Body of pancreas (tissue), 4 donors: ENCODE results near the gene GNAT1. TPM values are rescaled to one million over a fixed set of nuclear protein-coding genes. Genes with fewer than 3 reads are reported as not detected.
A peak's percentile ranks its signal among the peaks of the same experiment; 100 is the strongest.

Experiments used
- ATAC-seq: fragments of 150-250 bp; one replicate; pipeline ENCODE4 v1.9.1; 2016
- DNase-seq, 4 donors: peaks; one replicate each; pipeline ENCODE4 v3.0.0-alpha.2; 2019
- H3K27ac ChIP-seq, 4 donors: fragments of 200-600 bp; sonication (generic); 1 replicate in 3 of 4; 2 replicates in 1 of 4; pipeline versions ENCODE4 v1.5.1 to v1.6.1; 2016 to 2019; ENCODE audit warnings: mild to moderate bottlenecking in 1 of 4, mixed read lengths in 1 of 4, moderate library complexity in 1 of 4
- H3K27me3 ChIP-seq, 2 donors: fragments of 200-600 bp; sonication (generic); one replicate each; pipeline ENCODE4 v1.6.0; 2016; ENCODE audit warnings: mild to moderate bottlenecking in 1 of 2
- H3K36me3 ChIP-seq, 2 donors: fragments of 200-600 bp; sonication (generic); replicated peaks in 1 of 2; 2 replicates each; pipeline ENCODE4 v1.5.1; 2016; ENCODE audit warnings: low read depth in 2 of 2; ENCODE audit not compliant: insufficient read depth in 1 of 2
- H3K4me1 ChIP-seq: fragments of 200-600 bp; sonication (generic); one replicate; pipeline ENCODE4 v1.6.0; 2016
- H3K4me3 ChIP-seq, 2 donors: fragments of 200-600 bp; sonication (generic); 1 replicate in 1 of 2; 2 replicates in 1 of 2; pipeline ENCODE4 v1.5.1; 2016 to 2019
- H3K9me3 ChIP-seq, 3 donors: fragments of 200-600 bp; sonication (generic); 1 replicate in 2 of 3; 2 replicates in 1 of 3; pipeline ENCODE4 v1.5.1; 2016
- POLR2A ChIP-seq, 3 donors: fragments of 450-650 bp; IDR thresholded peaks; one replicate each; pipeline ENCODE4 v1.6.1; 2016; ENCODE audit warnings: antibody characterized with exemption in 3 of 3, mild to moderate bottlenecking in 2 of 3
- WGBS, 2 donors: methylation state at CpG; one replicate each; pipeline ENCODE4 v1.1.5; 2017; 5-methylcytosine and 5-hydroxymethylcytosine counted together
- intact Hi-C: fragments of 100-400 bp; cut with DNase I; formaldehyde crosslinking; loops from one replicate; pipeline ENCODE4 v1.15.1; 2023
- total RNA-seq, 2 donors: library from RNA; depleted of rRNA; stranded (reverse); fragments of >200 nt; gene quantifications; one replicate each; pipeline ENCODE4 v1.1.0, GENCODE V29; 2016
- TF ChIP-seq, protein P1 (sequence below), 7 experiments: fragments of 450-650 bp in 4 of 7; fragments of 200-600 bp in 3 of 7; sonication (generic) in 3 of 7; IDR thresholded peaks; one replicate each; pipeline ENCODE4 v1.5.1; 2016 to 2019; ENCODE audit warnings: antibody characterized with exemption in 7 of 7

The GNAT1 gene
- total RNA-seq, 2 donors from 2014 or later: not detected

DNA sequence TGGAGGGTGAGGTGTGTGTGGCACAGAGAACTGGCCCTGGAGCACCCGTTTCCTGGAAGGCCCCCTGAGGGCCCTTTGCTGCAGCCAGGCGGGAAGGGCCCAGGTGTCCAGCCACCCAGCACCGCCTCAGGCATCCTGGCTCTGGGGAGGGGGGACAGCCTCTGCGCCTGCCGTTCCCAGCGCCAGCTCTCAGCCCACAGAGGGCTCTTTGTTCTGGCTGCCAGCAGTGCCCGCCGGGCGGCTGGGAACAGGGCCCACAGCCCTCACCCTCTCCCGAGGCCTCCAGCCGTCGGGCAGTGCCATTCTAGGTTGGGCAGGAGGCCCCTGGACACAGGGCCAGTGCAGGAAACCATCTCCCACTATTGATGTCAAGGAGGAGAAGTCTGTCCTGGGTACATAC is 22.0 kb downstream of the GNAT1 start:
- Histone ChIP-seq H3K27me3 (no peaks in the 10 kb centered on the region), H3K9me3 (no peaks in the 10 kb centered on the region), H3K4me3 (no peak overlapping the region), H3K4me1 (peaks cover 57% of the 10 kb centered on the region), H3K27ac (peak overlapping the region; percentile 18 to 88 (median 84)), H3K36me3 (peaks cover 0 to 8% of the 10 kb centered on the region in 2 donors)
- TF ChIP-seq, protein P1, sequence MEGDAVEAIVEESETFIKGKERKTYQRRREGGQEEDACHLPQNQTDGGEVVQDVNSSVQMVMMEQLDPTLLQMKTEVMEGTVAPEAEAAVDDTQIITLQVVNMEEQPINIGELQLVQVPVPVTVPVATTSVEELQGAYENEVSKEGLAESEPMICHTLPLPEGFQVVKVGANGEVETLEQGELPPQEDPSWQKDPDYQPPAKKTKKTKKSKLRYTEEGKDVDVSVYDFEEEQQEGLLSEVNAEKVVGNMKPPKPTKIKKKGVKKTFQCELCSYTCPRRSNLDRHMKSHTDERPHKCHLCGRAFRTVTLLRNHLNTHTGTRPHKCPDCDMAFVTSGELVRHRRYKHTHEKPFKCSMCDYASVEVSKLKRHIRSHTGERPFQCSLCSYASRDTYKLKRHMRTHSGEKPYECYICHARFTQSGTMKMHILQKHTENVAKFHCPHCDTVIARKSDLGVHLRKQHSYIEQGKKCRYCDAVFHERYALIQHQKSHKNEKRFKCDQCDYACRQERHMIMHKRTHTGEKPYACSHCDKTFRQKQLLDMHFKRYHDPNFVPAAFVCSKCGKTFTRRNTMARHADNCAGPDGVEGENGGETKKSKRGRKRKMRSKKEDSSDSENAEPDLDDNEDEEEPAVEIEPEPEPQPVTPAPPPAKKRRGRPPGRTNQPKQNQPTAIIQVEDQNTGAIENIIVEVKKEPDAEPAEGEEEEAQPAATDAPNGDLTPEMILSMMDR (IDR thresholded peaks at IDR 0.05): no peak
- TF ChIP-seq POLR2A (IDR thresholded peaks at IDR 0.05): peak in 1 of 3 donors; percentile 19
- peak; percentile 54 to 78 (median 75) for DNase-seq
- intact Hi-C loops: no loop called here
- WGBS, 2 donors: 20 to 28% methylated on average over 2 to 12 of the region's 12 CpGs
- ATAC-seq: peak; percentile 79

DNA sequence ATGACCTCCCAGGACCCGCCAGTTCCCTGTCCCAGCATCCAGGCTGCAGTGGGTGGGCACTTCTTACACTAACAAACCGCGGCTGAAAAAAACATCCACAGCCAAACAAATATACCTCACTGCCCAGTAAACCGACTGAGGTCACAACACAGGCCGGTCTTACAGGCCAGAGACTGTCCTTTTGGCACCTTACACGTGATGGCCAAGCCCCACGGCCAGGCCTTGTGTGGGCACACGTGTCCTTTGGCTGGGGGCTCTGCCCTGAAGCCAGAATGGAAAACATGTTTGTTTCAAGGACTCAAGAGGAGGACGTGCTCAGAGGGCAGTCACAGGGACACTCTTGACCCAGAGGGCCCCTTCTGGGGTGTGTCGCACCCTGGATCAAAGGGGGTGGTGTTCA is 23.4 kb downstream of the GNAT1 start:
- H3K4me3 ChIP-seq: no peak overlapping the region
- TF ChIP-seq, protein P1 (IDR thresholded peaks at IDR 0.05): no peak
- TF ChIP-seq POLR2A (IDR thresholded peaks at IDR 0.05): no peak
- intact Hi-C loops: no loop called here
- H3K4me1 ChIP-seq: peaks cover 46% of the 10 kb centered on the region
- 72 to 75% methylated on average over 10 of the region's 10 CpGs for WGBS, 2 donors
- no peak overlapping the region for H3K27ac ChIP-seq
- H3K27me3 ChIP-seq: no peaks in the 10 kb centered on the region
- DNase-seq (no peak), ATAC-seq (no peak)
- H3K9me3 ChIP-seq: no peaks in the 10 kb centered on the region
- H3K36me3 ChIP-seq: peaks cover 0 to 17% of the 10 kb centered on the region in 2 donors

DNA sequence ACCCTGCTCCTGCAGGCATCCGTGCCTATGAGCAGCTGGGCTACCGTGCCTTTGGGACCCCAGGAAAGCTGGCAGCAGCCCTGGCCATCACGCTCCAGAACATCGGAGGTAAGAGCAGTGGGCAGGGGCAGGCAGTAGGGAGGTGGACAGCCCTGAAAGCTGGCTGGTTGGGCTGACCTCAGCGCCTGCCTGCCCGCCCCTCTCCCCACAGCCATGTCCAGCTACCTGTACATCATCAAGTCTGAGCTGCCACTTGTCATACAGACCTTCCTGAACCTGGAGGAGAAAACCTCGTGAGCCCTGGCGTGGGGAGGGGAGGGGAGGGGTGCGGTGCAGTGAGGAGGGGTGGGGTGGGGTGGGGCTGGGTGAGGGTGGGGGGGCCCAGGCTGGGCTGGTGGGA is 24.1 kb downstream of the GNAT1 start:
- no peak for DNase-seq
- H3K4me3 ChIP-seq: no peak overlapping the region
- WGBS, 2 donors: 62 to 81% methylated on average over 3 to 9 of the region's 9 CpGs
- no peak overlapping the region for H3K27ac ChIP-seq
- peaks cover 0 to 17% of the 10 kb centered on the region in 2 donors for H3K36me3 ChIP-seq
- no peaks in the 10 kb centered on the region for H3K27me3 ChIP-seq
- intact Hi-C loops: no loop called here
- no peaks in the 10 kb centered on the region for H3K9me3 ChIP-seq
- TF ChIP-seq, protein P1 (IDR thresholded peaks at IDR 0.05): no peak
- TF ChIP-seq POLR2A (IDR thresholded peaks at IDR 0.05): no peak
- ATAC-seq: no peak
- H3K4me1 ChIP-seq: peaks cover 42% of the 10 kb centered on the region

DNA sequence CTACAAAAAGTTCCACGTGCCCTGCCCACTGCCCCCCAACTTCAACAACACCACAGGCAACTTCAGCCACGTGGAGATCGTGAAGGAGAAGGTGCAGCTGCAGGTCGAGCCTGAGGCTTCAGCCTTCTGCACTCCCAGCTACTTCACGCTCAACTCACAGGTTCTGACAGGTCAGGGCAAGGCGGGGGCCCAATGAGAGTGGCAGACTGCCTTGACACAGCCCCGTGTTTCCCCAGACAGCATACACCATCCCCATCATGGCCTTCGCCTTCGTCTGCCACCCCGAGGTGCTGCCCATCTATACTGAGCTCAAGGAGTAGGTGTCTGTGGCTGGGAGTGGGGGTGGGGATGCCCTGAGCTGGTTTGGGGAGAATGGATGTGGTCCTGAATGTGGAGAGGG is 26.3 kb downstream of the GNAT1 start:
- no peak for DNase-seq
- no peak for ATAC-seq
- TF ChIP-seq, protein P1 (IDR thresholded peaks at IDR 0.05): no peak
- TF ChIP-seq POLR2A (IDR thresholded peaks at IDR 0.05): no peak
- Histone ChIP-seq H3K4me3 (no peak overlapping the region), H3K36me3 (peaks cover 0 to 17% of the 10 kb centered on the region in 2 donors), H3K27ac (no peak overlapping the region), H3K27me3 (no peaks in the 10 kb centered on the region), H3K9me3 (no peaks in the 10 kb centered on the region), H3K4me1 (peaks cover 32% of the 10 kb centered on the region)
- intact Hi-C loops: no loop called here
- WGBS, 2 donors: 86% methylated on average over 9 to 10 of the region's 10 CpGs

DNA sequence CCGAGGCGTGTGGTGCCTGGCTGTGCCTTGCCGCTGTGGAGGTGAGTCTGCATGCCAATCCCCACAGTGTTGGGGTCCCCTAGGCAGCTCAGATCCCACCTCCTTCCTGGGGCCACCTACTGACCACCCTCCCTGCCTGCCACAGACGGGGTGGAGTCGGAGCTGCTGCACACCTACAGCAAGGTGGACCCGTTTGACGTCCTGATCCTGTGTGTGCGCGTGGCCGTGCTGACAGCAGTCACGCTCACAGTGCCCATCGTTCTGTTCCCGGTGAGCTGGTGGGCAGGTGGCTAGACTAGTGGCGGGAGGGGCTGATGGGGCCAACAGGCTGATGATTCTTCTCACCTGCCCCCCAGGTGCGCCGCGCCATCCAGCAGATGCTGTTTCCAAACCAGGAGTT is 27.0 kb downstream of the GNAT1 start:
- H3K4me1 ChIP-seq: peaks cover 24% of the 10 kb centered on the region
- H3K4me3 ChIP-seq: no peak overlapping the region
- no peaks in the 10 kb centered on the region for H3K9me3 ChIP-seq
- H3K27ac ChIP-seq: no peak overlapping the region
- ATAC-seq: no peak
- no peak for DNase-seq
- no peaks in the 10 kb centered on the region for H3K27me3 ChIP-seq
- WGBS, 2 donors: 92 to 100% methylated on average over 1 to 17 of the region's 17 CpGs
- intact Hi-C loops: no loop called here
- H3K36me3 ChIP-seq: peaks cover 0 to 17% of the 10 kb centered on the region in 2 donors
- no peak for TF ChIP-seq POLR2A (IDR thresholded peaks at IDR 0.05)
- TF ChIP-seq, protein P1 (IDR thresholded peaks at IDR 0.05): no peak
